PFSK-1 (cell line): ENCODE data around the gene PEX12.

Source experiments
- FOXP2 ChIP-seq: optimal IDR thresholded peaks from 2 replicates; pipeline ENCODE3; 2011; ENCODE audit warnings: borderline replicate concordance, control low read depth, inconsistent platforms; ENCODE audit not compliant: insufficient read depth; ENCODE audit errors: extremely low read length, extremely low read depth
- POLR2AphosphoS5 ChIP-seq: IDR thresholded peaks from 2 replicates; pipeline ENCODE4 v1.6.1; 2012; ENCODE audit warnings: low read depth, mild to moderate bottlenecking, control low read depth, low read length, moderate library complexity
- REST ChIP-seq, 2 experiments: IDR thresholded peaks; 2 replicates each; pipeline versions ENCODE4 v1.6.1 to v1.8.0; 2011 to 2012; ENCODE audit warnings: low read depth in 2 of 2, low read length in 2 of 2, control low read depth in 1 of 2, inconsistent platforms in 1 of 2, mild to moderate bottlenecking in 1 of 2, moderate library complexity in 1 of 2; ENCODE audit not compliant: insufficient read depth in 1 of 2
- SIN3A ChIP-seq: IDR thresholded peaks from 2 replicates; pipeline ENCODE4 v1.6.1; 2012; ENCODE audit warnings: mild to moderate bottlenecking, low read length, moderate library complexity, borderline replicate concordance; ENCODE audit not compliant: insufficient read depth
- TAF1 ChIP-seq: IDR thresholded peaks from 2 replicates; pipeline ENCODE4 v1.6.1; 2012; ENCODE audit warnings: low read length, control low read depth, borderline replicate concordance; ENCODE audit not compliant: insufficient read depth

GRCh38 chr17:35545150-35545549 is 33.2 kb downstream of the PEX12 start:
- TF ChIP-seq REST (IDR thresholded peaks at IDR 0.05; ENCODE audit: insufficient read depth in 1 of 2, low read depth in 2 of 2, low read length in 2 of 2) (no peak), TAF1 (no peak), POLR2AphosphoS5 (no peak), SIN3A (no peak), FOXP2 (no peak)
